Hippocampal formation (tissue), 2 donors: ENCODE data around the gene SLC40A1.

Source experiments
- DNase-seq, 2 donors: peaks; one replicate each; lab custom pipeline; 2025; lab: John Stamatoyannopoulos, UW

Gene SLC40A1

DNA sequence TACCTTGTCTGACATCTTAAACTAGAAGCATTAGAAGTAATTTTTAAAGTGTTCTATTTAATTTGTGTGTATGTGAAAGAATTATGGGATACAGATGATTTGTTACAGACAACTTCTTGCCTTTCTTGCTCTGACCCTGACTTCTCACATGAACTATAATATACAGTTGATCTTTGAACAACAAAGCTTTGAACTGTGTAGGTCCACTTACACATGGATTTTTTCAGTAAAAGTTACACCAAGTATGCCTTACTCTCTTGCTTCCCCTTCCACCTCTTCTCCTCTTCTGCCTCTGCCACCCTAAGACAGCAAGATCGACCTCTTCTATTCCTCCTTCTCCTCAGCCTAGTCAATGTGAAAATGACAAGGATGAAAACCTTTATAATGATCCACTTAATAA is 42.2 kb downstream of the SLC40A1 start:
- no peak for DNase-seq

DNA sequence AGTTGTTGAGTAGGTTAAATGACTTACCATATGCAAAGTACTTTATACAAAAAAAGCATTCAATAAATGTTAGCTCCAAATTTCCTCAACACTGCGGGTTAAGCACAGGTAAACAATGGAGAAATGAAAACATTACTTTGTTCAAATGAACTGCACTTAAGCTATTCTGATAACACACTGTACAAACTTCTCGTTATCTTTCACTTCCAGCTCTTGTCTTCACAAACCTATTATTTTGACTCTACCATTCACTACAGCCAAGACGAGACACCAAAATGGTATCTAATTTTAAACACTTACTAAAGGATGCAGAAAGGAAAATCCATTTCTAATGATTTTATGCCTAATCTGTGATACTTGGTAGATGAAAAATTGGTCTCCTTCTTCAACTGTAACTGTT is 43.8 kb downstream of the SLC40A1 start:
- DNase-seq, result no peak

DNA sequence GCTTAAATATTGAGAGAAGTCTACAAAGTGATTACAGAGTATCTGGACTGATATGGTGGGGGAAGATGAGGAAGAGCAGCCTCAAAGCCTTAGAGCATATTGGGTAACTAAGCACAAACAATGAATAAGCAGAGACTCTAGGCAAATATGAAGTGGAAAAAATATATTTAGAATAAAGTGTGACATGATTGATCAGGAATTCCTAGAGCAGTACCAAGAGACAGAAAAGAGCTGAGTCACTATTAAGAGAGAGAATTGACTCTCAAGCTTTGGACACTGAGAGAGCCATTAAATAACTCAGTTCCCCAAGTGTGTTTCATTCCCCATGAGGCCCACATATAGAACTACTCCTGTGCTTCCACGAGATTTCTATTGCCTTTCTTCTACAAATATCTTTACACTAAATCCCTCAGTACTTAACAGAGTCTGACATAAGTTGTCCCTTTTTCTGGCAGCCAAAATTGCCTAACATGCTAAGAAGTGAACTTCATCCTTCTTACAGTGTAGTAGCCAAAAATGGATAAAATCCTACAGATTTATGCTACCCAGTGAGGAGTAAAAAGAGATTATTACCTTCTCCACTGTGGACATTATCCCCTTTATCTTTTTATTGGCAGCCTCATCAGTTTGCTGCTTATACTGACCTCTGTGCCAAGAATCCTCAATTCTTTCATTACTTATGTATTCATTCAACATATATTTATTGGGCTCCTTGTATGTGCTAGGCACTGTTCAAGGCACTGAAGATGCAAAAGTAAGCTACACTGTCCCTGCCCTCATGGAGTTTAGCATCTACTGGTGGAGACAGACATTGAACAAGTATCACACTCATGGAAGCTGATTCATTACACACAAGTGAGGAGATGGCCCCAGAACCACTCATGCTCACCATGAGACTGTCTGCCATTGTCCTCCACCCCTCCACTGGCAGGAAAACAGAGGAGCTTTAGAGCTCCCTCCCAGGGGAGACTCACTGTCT is 45.4 kb downstream of the SLC40A1 start:
- no peak for DNase-seq

DNA sequence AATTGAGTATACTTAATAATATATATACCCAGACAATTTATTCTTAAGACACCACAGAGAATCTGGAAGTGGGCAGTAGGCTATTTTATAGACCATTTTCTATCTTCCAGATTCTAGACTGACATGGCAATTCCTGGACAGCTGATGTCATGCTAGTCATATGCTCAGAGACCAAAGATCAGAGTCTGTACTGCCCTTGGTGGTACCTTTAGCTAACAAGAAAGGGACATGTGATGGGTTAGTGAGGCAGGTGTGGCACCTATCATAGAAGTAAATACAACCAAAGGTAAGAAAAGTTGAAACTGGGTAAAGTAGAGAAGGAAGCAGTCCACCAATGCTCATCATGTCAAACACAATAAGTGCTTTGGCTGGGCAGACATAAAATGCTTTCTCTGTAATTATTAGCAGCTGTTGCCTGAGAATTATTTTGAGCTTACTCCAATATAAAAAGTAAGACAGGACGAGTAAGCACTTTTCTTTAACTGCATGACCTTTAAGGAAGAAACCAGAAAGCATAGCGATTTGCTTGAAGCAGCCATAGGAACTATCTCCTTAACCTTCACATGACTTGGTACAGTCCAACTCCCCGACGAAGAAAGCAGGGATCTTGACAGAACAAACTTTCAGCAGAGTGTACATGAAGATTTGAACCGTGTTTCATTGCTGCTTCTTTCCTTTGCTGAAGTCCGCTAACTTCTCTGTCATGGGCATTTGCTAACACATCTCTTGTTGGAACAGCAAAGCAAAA is 47.1 kb downstream of the SLC40A1 start:
- DNase-seq, result no peak

DNA sequence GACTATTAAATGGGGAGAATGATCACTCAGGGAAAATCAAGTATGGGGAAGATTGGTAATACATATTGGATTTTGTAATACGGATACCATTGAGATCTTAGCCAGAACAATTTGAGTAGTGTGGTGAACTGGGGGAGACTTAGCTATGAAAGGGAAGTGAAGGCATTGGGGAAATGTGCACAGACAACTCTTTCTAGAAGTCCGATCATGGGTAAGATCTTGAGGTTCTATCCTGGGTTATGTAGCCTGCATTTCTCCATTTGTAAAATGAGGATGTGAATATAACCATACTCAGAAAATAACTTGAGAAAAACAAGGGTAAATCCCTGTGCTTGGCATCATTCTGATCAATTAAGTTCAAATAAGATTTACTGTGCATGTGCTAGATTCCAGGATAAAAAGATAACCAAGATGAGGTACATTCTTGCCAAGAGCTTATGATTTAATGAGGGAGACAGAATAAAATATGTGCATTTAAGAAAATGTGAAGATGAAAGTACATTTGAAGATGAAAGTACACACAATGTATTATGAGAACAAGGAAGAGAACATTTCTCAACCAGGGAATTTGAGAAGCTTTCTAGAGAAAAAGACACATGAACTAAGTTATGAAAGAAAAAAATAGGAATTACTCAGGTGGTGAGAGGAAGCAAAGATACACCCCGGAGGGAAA is 49.5 kb downstream of the SLC40A1 start:
- no peak for DNase-seq

DNA sequence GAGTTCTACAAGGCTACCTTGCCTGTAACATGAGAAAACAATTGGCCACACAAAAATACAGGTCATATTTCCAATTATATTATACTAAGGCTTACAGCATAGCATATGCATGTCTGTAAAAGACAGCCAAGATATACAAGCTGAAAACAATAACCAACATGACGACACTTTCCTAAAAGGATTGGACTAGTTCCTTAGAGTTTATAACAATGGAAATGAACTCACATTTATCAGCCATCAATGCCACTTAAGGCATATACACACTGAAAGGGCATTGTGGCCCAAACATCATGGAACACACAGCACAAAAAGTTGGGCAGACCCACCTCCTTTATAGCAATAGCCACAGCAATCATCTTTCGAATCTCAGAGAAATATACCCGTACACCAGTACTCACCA is 52.0 kb downstream of the SLC40A1 start:
- no peak for DNase-seq

DNA sequence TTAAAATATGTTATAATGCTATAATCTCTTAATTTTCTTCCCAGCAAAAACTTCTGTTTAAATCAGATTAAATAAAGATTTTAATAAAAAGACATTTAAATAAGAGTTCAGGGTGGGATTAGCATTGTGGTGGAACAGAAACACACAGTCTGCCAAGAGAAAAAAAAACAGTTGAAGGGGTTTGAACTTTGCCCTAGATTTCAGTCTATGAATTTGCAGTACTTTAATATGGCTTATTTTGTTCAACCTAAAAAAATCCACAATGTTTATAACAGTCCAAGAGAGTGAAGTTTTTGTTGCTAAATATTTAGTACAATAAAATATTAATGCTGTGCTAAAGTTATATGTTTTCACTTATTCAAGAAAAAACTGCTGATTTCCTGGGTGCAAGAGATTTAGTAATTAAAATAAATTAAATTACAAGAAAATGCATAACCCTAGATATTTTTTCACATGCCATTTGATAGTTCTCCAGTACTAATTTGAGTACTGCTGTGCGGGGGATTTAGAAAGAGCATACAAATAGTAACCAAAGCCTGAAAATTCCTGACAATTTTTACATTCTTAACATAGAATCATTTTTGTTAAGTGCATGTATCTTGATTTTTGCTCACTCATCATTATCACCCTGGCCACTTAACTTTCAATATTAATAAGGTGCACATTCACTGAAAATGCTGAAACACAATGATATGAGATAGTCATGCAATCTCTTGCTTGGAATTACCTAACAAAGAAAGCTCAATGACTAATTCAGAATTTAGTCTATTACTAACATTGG is 52.6 kb downstream of the SLC40A1 start:
- DNase-seq, result no peak

DNA sequence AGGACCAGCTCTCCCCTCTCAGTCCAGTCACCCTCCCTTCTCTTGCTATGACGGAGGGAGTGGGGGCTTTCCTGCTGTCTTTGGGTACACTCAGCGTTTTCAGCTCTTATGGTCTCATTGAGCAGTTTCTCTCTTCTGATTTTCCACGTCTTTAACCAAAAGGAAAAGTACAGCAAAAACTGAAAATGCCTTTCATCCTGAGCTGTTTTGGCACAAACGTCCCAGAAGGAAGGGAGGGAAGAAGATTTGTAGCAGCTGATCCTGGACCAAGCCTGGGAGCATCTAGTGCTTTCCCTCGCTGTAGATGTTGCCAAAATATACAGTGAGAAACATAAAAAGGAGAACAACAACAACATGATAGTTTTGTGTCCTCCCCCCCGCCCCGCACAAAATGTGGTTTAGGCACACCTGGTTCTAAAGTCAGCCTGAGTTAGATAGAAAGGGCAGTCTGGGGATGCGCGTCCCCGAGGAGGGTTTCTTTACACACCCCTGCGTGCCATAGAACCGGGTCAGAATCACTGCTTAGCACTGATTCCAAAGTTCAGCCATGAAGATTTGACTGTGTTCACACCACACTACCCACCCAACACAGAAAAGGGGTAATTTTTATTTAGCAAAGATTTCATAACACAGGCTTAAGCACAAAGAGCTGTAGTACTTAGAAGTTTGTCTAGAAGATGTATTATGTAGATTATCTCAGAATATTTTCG is 53.4 kb downstream of the SLC40A1 start:
- no peak for DNase-seq

DNA sequence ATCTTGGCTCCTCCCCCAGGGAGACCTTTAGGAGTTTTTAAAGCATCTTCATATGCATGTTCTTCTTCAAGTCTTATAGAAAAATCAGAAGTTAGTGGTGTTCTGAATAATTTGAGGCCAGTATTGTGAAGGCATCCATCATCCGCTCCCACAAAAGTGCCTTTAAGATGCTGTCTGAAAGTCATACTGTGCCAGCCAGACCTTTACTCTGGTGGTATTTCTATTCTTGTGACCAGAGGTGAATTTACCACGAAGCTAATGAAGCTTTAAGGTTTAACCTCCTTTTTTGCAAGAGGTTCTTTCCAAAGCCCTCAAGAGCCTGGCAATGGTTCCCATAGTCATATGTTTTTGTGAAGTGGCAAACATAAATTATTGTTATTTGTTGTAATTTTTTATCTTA is 54.3 kb downstream of the SLC40A1 start:
- DNase-seq, result no peak

DNA sequence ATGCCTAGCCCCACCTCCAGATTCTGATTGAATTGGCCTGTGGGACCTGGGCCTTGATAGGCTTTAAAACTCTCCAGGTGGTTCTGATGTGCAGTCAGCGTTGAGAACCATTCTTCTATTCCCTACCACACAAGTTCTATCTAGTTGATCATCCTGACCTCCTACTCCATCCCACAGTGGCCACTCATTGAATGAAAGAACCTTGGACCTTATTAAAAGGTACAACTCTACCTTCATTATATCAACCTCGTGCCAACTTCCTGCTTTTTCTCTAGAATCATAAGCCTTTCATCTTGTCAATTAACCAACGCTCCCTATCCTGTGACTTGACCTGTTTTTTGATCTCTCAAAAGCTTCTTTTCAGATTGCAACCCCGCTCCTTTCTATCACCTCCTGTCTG is 55.8 kb downstream of the SLC40A1 start:
- no peak for DNase-seq

DNA sequence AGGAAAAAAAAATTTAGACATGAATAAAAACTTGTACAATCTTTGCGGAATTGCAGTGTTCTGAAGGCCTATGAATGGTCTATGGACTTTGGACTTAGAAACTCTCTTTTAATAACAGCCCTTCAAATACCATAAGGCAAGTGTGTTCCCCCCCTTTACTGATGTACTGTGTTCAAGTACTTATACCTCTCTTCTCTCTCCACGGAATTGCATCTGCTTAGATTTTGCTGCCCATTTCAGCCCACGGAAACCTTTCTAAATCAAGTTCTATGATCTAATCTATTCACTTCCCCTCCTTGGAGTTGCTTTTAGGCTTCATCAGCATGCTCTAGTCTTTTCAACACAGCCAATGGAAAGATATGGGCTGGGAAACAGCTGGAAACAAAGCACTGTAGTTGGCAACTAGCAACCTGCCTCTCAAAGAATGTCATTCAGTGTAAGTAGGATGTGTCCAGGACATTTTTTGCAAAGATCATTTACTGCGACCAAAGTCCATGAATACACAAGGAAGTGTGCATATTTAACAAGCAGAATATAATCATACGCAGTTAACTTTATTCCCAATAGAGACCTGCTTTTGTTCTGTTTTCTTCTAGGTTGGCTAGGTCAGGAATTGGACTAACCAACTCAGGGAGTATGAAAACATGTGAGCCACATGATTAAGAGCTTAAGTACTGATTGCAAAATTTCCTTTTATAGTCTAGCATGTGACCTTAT is 58.0 kb downstream of the SLC40A1 start:
- no peak for DNase-seq

DNA sequence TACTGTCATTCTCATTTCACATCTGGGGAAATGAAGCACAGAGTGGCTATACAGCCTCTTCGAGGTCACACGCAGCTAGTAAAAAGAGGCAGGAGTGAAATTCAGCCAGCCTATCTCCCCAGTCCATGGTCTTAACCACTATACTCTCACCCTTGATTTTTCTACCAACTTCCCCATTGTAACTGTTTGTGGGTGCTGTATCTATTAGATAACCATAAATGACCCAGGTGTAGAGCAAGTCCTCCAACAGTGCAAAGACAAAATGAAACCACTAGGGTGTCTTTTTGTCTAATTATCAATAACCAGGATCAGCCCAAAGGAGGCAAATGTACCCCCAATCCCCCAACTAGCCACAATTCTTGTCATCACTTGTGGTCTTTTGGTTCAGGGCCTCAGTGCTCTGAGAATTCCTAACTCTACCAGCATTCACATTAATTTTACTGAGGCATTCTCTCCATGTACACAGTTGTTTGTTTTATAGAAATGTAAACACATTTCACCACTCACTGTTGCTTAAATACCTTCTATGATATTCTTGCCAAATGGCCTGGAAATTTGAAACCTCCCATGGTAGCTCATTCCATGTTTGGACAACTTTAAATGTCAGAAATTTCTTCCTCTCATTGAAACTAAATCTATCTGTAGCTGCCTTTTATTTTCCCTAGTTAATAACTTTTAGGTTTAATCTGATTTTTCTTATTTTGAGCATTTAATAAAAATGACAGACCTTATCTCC is 58.7 kb downstream of the SLC40A1 start:
- DNase-seq, result no peak

DNA sequence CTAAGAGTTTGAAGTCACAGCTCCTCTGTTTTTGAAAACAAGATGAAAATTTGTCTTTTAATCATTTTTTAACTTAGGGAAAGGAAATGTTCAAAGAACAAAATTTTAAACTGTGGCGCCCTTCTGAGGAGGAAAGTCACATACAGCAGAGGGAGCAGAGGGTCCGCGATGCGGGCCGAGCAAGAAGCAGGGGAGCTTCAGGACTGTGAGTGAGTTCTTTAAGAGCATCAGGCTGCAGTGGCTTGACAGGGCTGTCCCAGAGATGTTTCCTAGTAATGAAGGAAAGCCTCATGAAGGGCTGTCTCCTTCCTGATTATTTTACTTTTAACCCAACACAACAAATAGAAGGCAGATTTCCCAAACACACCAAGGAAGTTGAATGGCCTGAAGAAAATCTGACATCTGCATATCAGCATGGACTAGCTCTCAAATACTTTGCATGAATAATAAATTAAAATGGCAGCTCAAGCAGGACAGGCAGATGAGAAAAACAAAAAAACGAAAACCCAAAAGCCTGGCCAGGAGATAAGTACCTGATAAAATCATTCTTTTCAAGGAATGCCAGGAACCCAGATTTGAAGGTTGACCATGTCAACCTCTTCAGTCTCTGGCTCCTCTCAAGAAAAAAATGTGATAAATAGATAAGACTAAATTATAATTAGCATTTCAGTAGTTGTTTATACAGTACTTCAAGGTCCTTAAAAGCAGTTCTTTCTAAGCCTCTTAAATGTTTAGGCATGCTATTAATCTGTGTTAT is 60.8 kb downstream of the SLC40A1 start:
- DNase-seq, result no peak

DNA sequence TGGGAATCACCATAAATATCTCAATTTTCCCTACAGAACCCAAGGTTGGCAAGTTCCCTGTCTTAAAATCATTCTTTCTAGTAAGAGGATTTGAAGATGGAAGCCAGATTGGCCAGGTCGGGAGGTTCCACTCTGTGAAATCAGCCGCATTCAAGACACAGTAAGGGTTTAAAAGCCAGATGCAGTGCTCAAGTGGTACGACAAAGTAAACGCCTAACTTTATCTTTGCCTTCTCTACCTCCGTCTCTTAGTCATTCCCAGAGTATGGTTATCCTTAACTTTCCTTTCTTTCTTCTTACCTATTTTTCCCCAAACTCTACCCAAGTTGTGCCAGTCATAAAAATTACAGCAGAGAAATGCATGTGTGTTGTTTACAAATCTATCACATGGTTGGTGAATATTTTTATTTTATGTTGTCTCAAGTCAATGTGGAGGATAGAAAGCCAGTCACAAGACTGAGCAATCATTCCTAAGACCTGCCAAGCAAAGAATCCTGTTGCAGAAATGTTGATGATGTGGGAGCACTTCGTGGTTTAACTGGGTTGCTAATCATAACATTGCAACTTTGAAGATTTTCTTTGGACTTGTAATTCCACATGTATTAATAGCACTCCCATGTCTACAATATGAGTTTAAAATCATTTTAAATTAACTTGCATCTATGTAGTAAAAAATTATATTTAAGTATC is 62.6 kb downstream of the SLC40A1 start:
- DNase-seq, result no peak

DNA sequence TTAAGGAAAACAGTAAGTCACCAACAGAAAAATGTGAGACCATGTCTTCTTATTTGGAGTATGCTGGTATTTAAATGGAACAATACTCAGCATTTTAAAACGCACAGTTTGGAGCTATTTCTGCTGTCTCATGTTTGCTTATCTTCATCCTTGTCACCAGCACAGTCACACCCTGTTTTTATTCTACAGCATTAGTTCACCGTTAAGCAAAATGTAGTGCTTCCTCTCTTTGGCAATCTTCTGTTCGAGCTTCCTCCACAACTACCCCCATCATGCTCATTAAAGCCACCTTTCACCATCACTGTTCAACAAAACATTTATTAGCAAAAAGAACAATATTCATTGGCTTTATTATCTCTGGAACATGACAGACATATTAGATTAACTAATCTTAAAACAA is 64.0 kb downstream of the SLC40A1 start:
- DNase-seq, result no peak

DNA sequence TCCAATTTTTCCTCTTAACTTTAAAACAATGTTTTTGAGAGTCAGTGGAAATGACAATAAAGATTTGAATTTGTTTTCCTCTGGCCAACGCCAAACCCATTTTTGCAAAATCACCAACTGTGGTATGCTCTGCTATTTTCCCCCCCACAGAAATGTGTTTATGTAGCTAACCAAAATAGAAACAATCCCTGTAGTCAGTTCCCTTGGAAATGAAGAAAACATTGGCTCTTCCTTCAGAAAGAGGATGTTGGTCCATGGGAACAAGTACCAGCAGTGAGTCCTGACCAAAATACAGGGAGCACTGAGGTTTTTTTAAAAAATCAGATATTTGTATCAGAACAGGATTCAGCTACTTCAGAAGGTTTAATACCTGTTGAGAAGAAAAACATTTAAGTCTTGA is 65.3 kb downstream of the SLC40A1 start:
- no peak for DNase-seq

DNA sequence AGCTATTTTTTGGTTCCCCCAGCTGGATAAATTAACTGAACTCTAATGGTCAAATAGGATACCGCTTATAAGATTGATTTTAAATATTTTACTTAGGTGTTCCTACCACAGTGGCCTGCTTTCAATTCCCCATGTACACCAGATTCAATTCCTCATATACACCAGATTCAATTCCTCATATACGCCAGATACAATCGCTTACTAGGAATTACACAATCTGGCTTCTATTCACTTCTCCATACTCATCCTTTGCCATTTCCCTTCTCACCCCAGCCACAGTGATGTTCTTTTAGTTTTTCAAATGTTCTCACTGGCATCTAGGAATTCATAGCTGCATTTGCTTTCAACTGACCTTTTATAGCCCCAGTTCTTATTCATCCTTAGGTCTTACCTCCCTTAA is 66.5 kb downstream of the SLC40A1 start:
- peak in 1 of 2 donors; percentile 12 for DNase-seq

DNA sequence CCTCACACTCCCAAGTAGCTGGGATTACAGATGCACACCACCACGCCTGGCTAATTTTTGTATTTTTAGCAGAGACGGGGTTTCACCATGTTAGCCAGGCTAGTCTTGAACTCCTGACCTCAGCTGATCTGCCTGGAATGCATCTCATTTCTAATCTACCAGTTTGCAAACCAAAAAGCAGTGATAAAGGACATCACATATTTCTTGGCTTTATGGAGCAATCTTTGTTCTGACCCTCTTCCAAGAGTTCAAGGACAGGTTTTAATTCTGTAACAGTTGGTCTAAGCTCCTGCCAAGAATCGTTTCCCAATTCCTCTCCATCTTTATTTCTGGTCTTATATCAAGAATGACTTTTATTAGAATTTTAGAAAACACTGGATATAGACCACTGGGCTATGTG is 67.7 kb downstream of the SLC40A1 start:
- no peak for DNase-seq

DNA sequence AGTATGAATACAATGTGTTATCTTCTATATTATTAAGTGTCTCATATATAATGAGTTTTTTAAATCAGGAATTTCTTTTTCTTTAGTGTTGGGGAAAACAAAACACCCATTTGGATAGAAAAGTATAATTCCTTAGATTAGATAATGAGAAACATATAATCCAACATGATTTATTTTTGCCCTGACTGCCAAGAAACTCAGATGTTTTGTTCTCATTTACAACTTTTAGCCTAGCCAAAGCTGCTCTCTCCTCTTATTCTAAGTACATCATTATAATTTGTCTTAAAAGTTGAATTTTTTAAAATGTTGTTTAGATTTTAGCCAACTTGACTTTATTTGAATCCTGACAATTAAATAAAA is 68.6 kb downstream of the SLC40A1 start:
- no peak for DNase-seq
